ENCODE results near the gene SPTLC3. TPM values are rescaled to one million over a fixed set of nuclear protein-coding genes. Genes with fewer than 3 reads are reported as not detected.

SPTLC3 gene
- total RNA-seq, 1 experiment from 2014 or later: 10.7 TPM

GRCh38 chr20:13037727-13038126 lies 29.0 kb downstream of the SPTLC3 start:
- no peaks in the 10 kb centered on the region for H3K4me1 ChIP-seq (replicated peaks; ENCODE audit: insufficient read depth)
- no TSS peak for BruUV-seq (replicated peaks)
- intact Hi-C loops (cut with micrococcal nuclease; ENCODE audit: unreplicated experiment): no loop called here
- POLR2A ChIA-PET (ENCODE audit: unreplicated experiment): no interaction called here
- H3K9me3 ChIP-seq (ENCODE audit: insufficient read depth, low read depth): no peaks in the 10 kb centered on the region
- H3K4me3 ChIP-seq: no peak overlapping the region
- CTCF ChIA-PET: interaction anchor here (0.6 kb wide), 1 partner anchor 1181 kb away, joined by 5 read pairs; no protein-coding TSS in a partner anchor
- H3K9me2 ChIP-seq (ENCODE audit: insufficient read depth): no peaks in the 10 kb centered on the region
- H3F3A ChIP-seq (ENCODE audit: insufficient read depth, low read depth): no peaks in the 10 kb centered on the region
- H3K79me2 ChIP-seq (ENCODE audit: low read depth): no peaks in the 10 kb centered on the region
- no peak overlapping the region for H2AFZ ChIP-seq
- no peak for TF ChIP-seq CTCF (conservative IDR thresholded peaks at IDR 0.05)
- TF ChIP-seq EZH2 (IDR thresholded peaks at IDR 0.05; ENCODE audit: low read depth): no peak
- no peaks in the 10 kb centered on the region for H4K20me1 ChIP-seq (ENCODE audit: insufficient read depth)
- H3K4me2 ChIP-seq: no peak overlapping the region
- no peaks in the 10 kb centered on the region for H3K27me3 ChIP-seq (ENCODE audit: insufficient read depth, low read depth)
- no peak for DNase-seq
- H3K27ac ChIP-seq: no peak overlapping the region
- H3K36me3 ChIP-seq (ENCODE audit: low read depth): no peaks in the 10 kb centered on the region

GRCh38 chr20:13041574-13042457 lies 33.0 kb downstream of the SPTLC3 start:
- no peak for TF ChIP-seq EZH2 (IDR thresholded peaks at IDR 0.05; ENCODE audit: low read depth)
- CTCF ChIA-PET: no interaction called here
- H3K4me1 ChIP-seq (replicated peaks; ENCODE audit: insufficient read depth): no peaks in the 10 kb centered on the region
- no peak overlapping the region for H3K4me3 ChIP-seq
- POLR2A ChIA-PET (ENCODE audit: unreplicated experiment): interaction anchor here (0.5 kb wide), 1 partner anchor 505 kb away, joined by 4 read pairs; no protein-coding TSS in a partner anchor
- no peaks in the 10 kb centered on the region for H3K36me3 ChIP-seq (ENCODE audit: low read depth)
- intact Hi-C loops (cut with micrococcal nuclease; ENCODE audit: unreplicated experiment): no loop called here
- no peaks in the 10 kb centered on the region for H3K79me2 ChIP-seq (ENCODE audit: low read depth)
- H2AFZ ChIP-seq: no peak overlapping the region
- no peak overlapping the region for H3K27ac ChIP-seq
- H3K9me2 ChIP-seq (ENCODE audit: insufficient read depth): 0 out of 2 replicates have a peak, but pooled peaks cover 2% of the 10 kb centered on the region
- H4K20me1 ChIP-seq (ENCODE audit: insufficient read depth): no peaks in the 10 kb centered on the region
- H3K27me3 ChIP-seq (ENCODE audit: insufficient read depth, low read depth): no peaks in the 10 kb centered on the region
- no peaks in the 10 kb centered on the region for H3K9me3 ChIP-seq (ENCODE audit: insufficient read depth, low read depth)
- no peak for DNase-seq
- BruUV-seq (replicated peaks): no TSS peak
- H3K4me2 ChIP-seq: no peak overlapping the region
- H3F3A ChIP-seq (ENCODE audit: insufficient read depth, low read depth): no peaks in the 10 kb centered on the region

- Histone ChIP-seq H3K27me3 (ENCODE audit: insufficient read depth, low read depth) (no peaks in the 10 kb centered on the region), H2AFZ (no peak overlapping the region), H3K79me2 (ENCODE audit: low read depth) (no peaks in the 10 kb centered on the region), H3K9me3 (ENCODE audit: insufficient read depth, low read depth) (no peaks in the 10 kb centered on the region), H3K4me1 (replicated peaks; ENCODE audit: insufficient read depth) (no peaks in the 10 kb centered on the region), H3K4me3 (no peak overlapping the region), H3K36me3 (ENCODE audit: low read depth) (no peaks in the 10 kb centered on the region), H3K27ac (no peak overlapping the region), H3F3A (ENCODE audit: insufficient read depth, low read depth) (no peaks in the 10 kb centered on the region), H4K20me1 (ENCODE audit: insufficient read depth) (no peaks in the 10 kb centered on the region), H3K9me2 (ENCODE audit: insufficient read depth) (0 out of 2 replicates have a peak, but pooled peaks cover 3% of the 10 kb centered on the region), H3K4me2 (no peak overlapping the region)
- CTCF ChIA-PET: no interaction called here
- TF ChIP-seq EZH2 (IDR thresholded peaks at IDR 0.05; ENCODE audit: low read depth) (no peak), CTCF (conservative IDR thresholded peaks at IDR 0.05) (no peak)
- POLR2A ChIA-PET (ENCODE audit: unreplicated experiment): no interaction called here
- DNase-seq: no peak
- intact Hi-C loops (cut with micrococcal nuclease; ENCODE audit: unreplicated experiment): no loop called here
- BruUV-seq (replicated peaks): no TSS peak
Measured at GRCh38 chr20:13042458-13042794, 33.7 kb downstream of the SPTLC3 start.
